Activated T-helper 1 cell treated with anti-CD3 and anti-CD28 coated beads, Interleukin-2, amount 50 U/mL, for 16 hours (primary cell): ENCODE results near the gene PDE11A.

Source experiments
- DNase-seq, 2 donors: peaks; one replicate each; pipeline ENCODE4 v3.0.0-alpha.2; 2020; ENCODE audit warnings: low read depth in 1 of 2, low spot score in 1 of 2

PDE11A gene

DNA sequence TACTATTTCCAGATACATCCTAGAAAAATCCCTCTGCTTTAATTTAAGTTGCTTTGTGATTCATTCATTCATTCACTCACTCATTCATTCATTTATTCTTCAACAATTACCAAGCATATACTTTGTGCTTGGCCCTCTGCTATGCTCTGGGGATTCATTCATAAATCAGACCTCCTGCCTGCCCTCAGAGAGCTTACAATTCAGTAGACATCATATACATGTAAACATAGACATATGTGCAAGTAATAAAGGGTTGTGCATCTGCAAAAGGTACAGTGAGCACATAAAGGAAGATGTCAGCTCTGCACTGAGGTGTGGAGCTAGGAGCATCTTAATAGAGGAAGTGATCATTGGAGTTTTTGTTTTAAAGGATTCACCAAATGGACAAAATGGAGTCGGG lies 490.6 kb downstream of the PDE11A start:
- DNase-seq, result no peak

GRCh38 chr2:177579486-177580036 lies 493.0 kb downstream of the PDE11A start:
- no peak for DNase-seq

GRCh38 chr2:177578454-177578853 lies 494.1 kb downstream of the PDE11A start:
- no peak for DNase-seq

DNA sequence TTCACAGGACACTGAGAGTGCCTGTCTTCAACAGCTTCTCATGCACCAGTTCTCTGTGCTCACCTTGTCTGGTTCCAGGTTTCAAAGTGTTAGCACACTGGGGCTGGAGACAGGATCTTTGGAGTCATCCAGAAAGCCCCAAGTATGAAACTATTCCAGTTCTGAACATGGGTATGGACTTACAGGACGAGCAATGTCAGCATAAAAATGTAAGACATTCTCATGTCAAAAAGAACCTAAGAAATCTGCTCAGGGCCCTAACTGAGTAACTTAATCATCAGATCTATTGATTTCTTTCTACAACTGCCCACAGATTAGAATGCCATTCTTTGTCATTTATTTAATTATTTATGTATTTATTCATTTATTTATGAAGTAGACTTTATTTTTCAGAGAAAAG lies 495.5 kb downstream of the PDE11A start:
- DNase-seq, result no peak

DNA sequence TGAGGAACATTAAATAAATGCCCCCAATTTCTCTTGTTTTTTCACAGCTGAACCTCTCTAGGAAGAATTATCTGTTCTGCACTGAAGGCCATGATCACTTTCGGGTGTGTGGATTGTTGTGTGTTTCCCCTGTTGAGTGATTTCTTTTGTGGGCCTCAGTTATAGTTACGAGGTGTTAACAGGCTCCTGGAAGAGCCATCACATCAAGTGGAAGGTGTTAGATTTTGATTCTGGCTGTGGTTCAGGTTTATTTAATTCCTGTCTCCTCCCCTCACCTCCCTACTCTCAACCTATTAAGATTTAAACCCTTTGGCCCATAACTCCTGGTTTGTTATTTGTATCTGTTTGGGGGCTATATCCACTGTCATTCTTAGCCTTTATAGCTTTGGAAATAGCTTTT lies 497.2 kb downstream of the PDE11A start:
- no peak for DNase-seq

GRCh38 chr2:177574356-177574755 lies 498.2 kb downstream of the PDE11A start:
- DNase-seq, result no peak
